Stimulated activated CD4-positive, alpha-beta T cell treated with anti-CD3 and anti-CD28 coated beads, Interleukin-2, amount 100 ng/mL, for 48 hours (primary cell): ENCODE data around the gene HIPK2.
"Not testable (repeated sequence)": the region's sequence is repeated elsewhere in the genome, so short reads cannot be mapped to it uniquely, and the experiment has no call there.

Experiments
- DNase-seq, 2 donors: peaks; one replicate each; pipeline ENCODE4 v3.0.0-alpha.2; 2020

Gene HIPK2

DNA sequence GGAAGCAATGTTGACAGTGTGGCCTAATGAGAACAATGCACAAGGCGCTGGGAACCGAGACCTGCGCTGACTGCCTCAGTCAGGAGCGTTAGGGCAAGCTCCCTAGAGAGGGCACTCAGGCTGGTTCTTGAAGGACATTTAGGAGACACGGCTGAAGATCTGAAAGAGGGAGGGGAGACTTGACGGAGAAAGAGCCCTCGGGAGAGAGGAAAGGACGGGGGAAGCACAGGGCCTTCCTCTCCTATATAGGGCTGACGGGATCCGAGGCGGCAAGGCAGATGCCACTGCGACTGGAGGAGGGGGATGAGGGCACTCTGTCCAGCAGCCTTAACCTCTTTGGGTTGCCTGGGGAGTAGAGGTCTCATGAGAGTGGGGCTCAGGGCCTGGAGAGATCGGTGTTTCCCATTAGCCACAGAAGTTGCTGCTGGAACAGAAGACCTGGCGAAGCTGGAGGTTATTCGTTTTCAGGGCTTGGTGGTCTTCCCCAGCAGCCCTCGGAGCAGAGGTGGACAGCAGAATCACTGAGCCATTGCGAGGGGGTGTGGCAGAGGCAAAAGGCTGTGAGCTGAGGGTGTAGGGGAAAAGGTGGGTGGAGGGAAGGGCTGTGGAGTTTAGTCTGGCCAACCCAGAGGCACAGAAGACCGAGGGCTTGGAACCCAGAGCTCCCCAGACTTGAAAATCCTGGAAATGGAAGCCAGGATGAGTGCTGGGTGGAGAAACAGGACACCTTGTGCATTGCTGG is 218.3 kb downstream of the HIPK2 start:
- no peak for DNase-seq

DNA sequence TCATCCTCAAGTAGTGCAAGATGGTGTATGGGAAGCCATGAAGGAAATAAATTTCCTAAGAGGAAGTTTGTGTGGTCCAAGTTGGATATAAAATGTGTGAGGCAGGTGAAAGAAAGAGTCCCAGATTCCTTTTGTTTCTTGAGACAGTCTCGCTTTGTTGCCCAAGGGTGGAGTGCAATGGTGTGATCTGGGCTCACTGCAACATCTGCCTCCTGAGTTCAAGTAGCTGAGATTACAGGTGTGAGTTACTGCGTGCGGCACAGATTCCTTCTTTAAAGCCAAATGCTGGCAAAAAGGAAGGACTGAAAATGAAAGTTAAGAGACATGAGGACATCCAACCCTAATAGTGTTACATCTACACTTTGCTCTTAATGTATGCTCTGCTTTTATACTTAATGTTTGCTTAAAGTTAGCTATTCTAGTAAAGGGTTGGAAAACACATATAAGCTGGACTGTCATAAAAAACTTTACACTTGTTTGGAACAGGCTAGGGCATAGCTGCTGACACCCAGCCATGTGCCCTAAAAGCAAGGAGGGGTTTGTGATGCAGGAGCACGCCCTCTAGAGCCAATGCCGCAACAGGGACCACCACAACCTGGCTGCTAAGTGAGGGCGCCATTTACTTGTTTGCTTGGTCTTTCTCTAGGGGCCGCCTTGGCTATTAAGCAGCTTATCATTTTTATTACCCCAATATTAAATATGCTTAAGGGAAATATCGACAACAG is 219.8 kb downstream of the HIPK2 start:
- no peak for DNase-seq

DNA sequence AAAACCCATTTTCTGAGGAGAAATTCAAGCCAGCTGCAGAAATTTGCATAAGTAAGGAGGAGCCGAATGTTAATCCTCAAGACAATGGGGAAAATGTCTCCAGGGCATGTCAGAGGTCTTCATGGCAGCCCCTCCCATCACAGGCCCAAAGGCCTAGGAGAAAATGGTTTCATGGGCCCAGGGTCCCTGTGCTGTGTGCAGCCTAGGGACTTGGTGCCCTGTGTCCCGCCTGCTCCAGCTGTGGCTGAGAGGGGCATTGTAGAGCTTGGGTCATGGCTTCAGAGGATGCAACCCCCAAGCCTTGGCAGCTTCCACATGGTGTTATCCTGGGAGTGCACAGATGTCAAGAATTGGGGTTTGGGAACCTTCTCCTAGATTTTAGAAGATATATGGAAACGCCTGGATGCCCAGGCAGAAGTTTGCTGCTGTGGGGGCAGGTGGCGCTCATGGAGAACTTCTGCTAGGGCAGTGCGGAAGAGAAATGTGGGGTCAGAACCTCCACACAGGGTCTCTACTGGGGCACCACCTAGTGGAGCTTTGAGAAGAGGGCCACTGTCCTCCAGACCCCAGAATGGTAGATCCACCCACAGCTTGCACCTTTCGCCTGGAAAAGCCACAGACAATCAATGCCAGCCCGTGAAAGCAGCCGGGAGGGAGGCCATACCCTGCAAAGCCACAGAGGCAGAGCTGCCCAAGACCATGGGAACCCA is 223.7 kb downstream of the HIPK2 start:
- DNase-seq: not testable (repeated sequence)

DNA sequence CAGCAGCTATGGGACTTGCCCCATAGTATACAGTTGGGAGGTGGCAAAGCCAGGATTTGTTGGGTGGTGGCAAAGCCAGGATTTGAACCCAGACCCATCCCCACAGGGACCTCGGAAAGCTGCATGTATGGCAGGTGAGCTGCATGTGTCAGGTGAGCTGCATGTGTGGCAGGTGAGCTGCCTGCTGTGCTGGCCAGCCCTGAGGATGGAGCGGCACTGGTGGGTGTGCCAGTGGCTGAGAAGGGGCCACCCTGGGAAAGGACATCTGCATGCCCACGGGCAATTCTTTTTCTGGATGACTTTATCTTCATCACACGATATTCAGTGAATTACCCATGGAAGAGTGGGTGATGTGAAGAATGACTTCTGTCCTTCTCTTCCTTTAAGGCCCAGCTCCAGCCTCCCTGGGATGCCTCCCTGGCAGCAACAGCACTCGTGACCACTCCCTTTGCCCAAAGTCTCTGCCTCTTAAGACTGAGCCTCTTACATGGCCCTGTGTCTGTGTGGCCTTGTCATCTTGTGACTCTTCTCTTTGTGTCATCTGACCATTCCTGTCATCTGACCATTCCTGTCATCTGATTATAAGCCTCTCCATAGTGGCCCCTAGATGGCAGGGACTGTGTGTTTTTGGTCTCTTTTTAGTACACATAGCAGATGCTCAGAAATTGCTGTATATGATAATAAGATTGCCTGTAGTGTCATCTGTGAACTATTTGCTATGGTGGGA is 229.3 kb downstream of the HIPK2 start:
- no peak for DNase-seq

DNA sequence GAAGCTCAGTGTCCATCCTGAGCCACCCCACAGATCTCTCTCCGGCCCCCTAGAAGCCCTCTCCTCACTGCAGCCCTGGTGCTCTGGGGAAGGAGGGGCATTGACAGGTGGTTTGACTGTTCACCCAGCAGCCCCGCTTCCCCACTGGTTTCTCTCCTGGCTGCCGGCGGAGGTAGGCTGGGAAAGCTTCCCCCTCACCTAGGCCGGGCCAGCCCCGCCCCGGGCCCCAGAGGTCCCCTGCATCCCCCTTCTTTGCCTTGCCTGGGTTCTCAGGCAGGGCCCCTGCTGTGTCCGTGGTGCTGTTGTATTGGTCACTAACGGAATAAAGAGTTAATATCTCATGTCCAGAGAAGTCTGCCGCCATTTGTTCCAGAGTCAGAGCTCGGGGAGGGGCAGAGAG is 233.2 kb downstream of the HIPK2 start:
- DNase-seq: no peak

DNA sequence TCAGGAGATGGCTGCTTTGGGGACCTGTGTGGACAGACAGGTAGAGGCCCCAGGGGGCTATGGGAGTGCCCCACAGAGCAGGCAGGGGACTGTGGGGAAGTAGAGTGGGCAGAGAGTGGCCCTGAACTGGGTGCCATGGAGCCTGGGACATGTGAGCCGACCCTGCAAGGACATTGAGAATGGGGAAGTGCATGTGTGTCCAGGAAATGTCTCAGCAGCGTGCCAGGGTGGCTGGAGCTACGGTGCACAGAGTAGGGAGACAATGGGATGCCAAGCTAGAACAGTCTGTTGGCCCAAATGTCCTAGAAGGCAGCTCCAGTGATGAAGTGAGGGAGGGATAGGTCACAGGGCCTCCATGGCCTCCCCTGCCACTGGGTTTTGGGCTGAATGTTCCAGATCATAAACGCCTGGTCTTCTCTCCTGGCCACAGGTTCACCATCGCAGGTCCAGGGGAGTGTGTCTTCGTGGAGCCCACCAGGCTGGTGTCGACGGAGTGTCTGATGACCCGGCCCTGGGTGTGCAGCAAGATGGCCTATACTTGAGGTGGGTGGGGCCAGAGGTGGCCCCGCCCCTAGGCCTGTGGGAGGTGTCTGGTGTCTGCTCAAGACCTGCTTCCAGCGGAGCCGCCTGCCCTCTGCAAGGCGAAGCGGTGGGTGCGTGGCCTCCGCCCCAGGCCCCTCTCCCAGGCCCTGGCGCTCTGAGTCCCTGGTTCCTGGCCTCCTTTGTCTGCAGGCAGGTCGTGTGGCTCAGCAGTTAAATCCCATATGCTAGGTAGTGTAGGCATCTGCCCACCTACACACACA is 233.8 kb downstream of the HIPK2 start:
- no peak for DNase-seq

DNA sequence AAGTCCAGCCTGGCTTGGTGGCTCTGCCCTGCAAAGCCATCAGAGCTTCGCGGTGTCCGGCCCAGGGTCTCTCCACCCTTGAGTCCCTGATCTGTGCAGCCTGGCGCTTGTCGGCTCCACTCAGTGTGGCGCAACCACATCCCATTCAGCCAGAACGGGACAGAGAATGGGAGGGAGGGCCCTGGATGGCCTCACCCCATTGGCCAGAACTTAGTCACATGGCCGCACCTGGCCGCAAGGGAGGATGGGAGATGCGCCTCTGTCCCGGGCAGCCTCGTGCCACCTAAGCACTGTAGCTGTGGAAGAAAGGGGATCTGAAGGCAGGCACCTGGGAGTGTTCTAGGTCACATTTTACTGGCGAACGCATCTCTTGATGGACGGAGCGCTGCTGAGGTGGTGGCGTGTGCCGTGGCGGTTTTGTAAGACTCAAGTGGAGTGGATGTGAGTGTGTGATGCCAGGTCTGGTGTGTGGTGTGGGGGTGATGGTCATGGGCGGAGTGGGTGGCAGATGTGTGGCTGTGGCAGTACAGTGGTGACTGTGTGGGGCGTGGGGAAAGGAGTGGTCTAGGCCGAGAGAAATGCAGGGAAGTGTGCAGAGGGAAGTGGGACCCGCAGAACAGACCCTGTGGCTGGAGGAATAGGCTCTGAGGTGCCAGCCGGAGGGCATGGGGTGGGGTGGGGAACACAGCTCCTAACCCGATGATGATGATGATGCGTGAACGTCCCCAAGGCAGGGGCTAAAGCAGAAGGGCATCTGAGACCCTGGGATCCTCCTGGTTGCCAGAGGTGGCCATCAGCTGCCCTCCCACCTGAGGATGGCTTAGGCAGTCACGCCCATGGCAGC is 235.3 kb downstream of the HIPK2 start:
- DNase-seq: no peak

DNA sequence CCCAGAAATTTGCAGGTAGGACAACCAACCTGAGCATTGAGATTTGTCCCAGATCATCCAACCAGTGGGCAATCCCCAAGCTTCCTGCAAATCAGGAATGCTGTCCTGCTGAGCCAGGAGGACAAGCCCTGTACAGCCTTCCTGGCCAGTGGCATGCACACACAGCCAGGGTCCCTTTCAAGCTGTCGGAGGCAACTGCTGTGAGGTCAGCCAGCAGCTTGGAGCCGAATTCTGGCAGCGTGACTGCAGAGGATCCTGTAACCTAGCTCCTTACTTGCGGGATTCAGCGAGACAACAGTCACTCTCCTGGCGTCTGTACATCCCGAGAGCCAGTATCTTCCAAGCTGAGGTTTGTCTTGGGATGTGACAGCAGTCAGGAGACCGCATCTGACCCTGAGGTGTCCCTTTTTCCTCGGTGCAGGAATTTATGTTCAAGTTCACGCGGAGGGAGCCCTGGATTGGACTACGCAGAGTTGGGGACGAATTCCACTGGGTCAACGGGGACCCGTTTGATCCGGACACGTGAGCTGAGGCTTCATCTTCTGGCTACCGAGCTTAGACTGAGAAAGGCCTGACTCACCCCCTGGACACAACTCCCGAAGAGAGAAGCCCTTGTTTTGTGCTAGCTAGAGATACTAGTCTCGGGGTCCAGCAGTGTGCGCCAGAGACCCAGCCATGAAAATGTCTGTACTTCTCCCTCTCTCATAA is 236.0 kb downstream of the HIPK2 start:
- no peak for DNase-seq

DNA sequence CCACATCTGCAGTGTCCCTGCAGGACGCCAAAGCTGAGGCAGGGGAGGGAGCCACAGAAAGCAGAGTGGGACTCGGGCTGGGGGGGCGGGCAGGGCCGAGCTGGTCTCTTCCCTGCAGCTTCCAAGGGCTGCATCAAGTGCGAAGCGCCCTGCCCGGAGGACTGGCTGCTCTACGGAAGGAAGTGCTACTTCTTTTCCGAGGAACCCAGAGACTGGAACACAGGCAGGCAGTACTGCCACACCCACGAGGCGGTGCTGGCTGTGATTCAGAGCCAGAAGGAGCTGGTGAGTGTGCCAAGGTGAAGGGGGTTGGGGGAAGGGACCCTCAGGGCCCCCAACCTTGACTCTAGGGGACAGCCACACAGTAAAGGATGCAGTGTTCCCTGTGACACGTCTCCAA is 237.6 kb downstream of the HIPK2 start:
- no peak for DNase-seq

DNA sequence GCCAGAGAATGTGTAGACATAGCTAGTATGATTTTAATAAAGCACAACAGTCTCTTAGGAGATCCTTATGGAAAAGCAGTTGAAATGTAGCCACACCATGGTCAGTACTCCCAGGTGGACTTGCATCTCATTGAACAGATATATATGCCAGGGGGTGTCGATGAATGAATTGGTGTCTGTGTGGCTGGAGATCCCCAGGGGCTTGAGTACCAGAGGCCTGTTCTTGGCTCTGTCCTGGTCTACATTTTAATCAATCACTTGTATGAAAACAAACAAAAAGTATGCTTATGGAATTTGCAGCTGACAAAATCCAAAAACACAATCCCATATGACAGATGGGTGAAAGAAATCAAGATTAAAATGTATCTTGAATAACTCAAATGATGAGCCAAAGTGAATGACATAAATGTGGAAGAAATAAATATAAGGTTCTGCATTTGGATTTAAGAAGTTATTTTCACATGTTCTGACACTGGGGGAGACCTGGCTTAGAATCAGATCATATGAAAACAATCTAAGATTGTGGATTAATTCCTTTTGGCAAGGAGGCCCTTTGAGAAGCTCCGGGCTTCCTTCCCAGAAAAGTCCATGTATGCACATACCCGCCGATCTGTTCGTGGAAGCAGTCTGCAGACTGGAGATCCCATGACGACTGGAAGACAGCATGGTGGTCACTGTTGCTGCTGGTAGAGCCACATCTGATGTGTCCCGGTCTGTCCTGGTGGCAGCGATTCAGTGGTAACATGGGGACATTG is 238.7 kb downstream of the HIPK2 start:
- DNase-seq: no peak

DNA sequence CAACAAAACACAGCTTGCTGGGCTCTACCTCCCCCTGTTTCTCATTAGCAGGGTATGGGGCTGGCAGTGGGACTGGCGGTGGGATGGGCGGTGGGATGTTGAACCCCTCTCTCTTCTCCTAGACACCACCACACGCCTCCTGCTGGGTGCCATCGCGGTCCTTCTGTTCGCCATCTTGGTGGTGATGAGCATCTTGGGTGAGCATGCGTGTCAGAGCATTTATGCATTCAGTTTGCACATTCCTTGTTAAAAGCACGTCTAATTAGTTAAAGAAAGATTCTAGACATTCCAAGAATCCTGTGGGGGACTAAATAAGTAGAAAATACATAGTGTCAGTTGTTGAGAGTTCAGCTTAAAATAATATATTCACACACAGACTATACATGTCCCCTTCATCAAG is 241.6 kb downstream of the HIPK2 start:
- no peak for DNase-seq

DNA sequence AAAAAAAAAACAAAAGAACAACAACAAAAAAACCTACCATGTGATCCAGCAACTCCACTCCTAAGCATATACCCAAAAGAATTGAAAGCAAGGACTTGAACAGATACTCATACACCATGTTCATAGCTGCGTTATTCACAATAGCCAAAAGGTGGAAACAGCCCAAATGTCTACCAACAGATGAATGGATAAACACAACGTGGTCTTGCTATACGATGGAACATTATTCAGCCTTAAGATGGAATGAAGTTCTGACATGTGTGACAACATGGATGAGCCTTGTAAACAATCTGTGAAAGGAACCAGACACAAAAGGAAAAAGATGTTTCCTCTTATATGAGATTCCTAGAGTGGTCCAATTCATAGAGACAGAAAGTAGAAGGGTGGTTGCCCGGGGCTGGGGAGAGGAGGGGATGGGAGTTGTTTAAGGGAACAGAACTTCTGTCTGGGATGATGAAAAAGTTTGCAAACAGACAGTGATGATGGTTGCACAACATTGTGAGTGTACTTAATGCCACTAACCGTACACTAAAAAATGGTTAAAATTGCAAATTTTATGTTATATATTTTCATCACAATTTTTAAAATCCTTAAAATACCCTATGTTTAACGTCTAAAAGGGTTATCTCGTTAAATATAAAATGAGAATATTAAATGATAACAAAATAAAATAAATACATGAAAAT is 242.7 kb downstream of the HIPK2 start:
- no peak for DNase-seq

DNA sequence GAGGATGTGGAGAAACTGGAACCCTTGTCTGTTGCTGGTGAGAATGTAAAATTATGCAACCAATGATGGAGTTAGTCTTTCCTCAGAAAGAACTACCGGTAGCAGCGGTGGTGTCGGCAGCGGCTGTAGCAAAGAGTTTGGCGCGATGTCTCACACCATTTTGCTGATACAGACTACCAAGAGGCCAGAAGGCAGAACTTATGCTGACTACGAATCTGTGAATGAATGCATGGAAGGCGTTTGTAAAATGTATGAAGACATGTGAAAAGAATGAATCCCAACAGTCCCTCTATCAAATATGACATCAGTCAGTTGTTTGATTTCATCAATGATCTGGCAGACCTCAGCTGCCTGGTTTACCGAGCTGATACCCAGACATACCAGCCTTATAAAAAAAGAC is 243.7 kb downstream of the HIPK2 start:
- no peak for DNase-seq

DNA sequence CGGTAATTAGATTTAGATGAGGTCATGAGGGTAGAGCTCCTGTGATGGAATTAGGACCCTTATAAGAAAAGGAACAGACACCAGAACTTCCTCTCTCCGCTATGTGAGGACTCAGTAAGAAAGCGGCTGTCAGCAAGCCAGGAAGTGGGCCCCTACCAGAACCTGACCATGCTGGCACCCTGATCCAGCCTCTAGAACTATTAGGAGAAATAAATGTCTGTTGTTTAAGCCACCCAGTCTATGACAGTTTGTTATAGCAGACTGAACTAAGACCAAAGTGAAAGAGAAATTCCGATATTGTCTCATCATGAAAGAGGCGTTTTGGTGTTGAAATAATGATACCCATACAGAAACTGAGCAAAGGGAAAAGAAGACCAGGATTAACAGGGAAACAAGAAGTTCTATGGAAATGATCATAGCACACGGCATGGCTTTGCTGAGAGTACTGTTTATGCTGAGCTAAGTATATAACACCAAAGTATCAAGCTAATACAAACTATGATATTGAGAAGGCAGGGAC is 245.1 kb downstream of the HIPK2 start:
- no peak for DNase-seq

DNA sequence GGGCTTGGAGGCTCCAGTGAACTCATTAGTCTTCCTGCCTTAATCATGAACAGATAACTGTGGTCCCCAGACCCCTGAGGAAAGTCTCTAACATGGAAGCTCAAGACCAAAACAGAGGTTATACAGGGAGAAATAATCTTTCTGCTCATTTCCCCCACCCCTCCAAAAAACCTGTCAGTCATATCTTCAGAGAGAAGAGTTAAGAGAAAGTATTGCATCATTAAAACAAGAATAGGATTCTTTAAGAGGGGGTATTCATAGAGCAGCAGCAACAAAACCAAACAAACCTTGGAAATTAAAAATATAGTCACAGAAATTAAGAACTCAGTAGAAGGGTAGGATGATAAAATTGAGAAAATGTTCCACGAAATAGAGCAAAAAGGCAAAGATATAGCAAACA is 246.7 kb downstream of the HIPK2 start:
- no peak for DNase-seq

DNA sequence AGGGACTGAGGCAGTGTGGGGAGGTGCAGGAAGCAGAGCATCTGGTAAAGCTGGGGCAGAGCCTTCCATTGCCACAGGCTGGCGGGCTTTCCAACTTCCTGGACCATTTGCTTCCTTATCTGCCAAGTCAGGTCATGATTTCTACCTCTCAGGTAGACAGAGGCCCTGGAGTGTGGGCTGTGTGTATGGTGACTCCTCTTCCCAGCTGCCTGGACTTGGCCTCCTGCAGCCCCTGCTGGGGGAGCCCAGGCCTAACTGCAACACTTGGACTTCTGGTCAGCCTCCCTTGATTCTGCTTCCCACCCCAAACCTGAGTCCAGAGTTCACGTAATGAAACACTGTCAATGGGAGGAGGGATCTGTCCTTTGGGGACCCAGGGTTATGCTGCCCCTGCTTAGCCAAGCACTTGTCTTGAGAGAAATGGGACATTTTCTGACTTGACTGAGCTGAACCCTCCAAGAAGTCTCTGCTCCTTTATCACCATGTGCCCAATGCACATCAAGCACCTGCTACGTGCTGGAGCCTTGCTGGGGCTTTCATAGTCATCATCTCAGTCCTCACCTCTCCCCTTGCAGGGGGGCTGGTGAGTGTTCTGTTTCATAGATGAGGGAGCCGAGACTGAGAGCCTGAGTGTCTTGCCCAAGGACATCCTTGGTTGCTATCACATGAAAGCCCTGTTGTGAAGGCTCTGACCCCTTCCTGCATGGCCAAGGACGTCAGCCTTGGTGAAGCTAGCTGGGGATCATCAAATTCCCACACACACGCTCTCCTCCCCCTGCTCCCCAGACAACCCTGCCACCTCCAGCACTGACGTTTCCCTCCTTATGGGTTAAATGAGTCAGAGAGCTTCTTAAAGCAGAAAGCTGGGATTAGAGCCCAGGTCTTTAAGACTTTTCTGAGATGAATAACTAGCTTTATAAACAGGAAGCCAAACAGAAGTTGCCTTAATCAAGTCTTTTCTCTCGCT is 250.9 kb downstream of the HIPK2 start:
- DNase-seq: no peak

DNA sequence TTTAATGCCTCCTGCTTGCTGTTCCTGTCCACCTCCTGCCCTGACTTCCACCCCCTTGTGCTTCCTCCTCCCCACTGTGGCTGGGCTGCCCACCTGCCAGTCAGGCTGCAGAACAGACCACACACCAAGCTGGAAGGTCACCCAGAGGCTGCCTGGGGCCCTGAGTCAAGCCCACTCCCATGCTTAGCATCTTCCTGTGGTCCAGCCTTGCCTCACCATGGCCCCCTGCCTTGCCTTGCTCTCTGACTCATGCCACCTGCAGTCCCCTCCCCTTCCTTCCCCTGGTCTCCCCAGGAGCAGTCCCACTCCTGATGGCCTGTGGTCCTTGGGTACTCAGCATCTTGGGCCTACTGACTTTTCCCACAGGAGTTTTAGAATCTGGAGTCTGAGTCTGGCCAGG is 252.0 kb downstream of the HIPK2 start:
- no peak for DNase-seq

DNA sequence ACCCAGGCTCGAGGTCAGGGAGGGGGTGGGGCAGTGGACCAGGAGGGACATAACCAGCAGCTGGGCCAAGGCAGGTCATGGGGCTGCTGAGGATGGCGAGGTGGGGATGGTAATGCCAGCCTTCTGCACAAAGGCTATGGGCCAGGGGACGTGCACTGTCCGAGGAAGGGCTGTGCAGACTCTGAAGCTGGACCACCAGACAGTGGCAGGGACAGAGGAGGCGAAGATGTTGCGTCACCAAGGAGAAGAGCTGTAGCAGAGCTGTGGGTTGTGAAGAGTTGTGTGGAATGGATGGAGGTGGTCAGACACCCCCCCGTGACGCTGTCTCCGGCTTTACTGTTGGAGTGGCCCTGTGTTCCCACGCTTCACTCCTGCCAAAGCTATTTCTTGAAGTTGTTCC is 252.6 kb downstream of the HIPK2 start:
- DNase-seq: no peak
